Measurements from ENCODE around the gene ADCY7.

ADCY7 gene

DNA sequence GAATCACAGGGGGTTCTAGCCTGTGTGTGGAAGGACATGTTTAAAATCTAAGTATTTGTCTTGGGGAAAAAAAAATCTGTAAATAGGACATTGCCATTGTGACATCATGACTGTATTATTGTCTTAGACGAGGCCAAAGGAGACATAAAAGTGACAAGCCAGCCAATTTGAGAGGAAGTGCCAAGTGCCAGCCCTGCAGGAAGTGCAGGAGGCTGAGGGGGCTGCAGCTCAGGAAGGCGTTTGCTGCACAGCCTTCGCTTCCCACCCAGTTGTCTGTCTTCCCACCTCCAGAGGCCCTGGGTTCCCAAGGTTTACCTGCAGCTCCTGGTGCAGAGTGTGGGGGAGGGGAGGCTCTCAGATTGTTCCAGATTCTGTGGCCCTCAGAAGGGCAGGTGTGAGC is 1.3 kb downstream of the ADCY7 start:
- DNase-seq (ENCODE audit: low spot score) = no peak

- no peak for DNase-seq (ENCODE audit: low spot score)
Observed at GRCh38 chr16:50268352-50268751, 2.0 kb downstream of the ADCY7 start.

DNA sequence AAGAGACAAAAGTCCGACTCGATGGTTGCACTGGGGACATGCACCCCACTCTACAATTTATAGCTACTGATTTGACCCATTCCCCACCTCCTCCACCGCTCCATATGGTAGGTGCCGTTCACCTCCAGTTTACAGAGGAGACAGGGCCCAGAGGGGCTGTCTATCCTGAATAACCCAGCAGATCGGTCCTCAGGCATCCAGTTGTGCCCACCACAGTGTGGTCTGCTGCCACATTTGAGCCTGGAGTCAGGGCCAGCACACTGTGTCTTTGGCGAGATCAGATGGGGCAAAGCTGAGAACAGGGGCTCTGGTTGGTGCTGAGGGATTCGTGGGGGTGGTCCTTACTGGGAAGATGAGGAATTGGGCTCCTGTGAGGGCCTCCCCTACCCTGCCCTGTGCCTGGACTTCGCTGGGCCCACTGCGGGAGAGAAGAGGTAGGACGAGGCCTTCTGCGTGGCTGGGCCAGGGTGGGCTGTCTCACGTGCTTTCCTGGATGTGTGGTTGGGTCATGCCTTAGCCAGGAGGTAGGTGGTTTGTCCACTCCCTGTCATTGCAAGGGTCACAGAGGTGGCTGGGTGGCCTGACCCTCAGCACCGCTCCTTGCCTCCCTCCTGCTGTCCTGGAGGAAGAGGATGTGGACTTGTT is 2.8 kb downstream of the ADCY7 start:
- no peak for DNase-seq (ENCODE audit: low spot score)

DNA sequence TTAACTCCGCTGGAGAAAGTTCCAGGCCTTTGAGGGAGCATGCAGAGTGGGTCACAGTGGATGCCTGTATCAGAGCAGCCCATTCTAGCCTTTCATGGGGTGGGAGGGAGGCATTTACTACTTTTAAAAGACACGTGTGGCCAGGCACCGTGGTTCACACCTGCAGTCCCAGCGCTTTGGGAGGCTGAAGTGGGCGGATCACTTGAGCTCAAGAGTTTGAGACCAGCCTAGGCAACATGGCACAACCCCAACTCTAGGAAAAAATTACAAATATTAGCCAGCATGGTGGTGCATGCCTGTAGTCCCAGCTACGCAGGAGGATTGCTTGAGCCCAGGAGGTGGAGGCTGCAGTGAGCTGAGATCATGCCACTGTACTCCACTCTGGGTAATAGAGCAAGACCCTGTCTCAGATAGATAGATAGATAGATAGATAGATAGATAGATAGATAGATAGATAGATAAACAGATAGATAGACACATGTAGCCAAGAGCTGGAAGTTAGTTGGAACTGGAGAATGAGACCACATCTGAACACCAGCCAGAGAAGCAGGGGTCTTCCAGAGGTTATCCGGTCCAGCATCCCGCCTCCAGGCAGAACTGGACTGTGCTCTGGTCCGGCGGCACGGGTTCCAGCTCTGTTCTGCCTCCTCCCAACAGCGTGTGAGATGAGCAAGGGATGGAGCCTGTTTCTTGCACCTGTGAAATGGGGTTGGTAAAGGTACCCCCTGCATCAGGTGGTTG is 3.6 kb downstream of the ADCY7 start:
- no peak for DNase-seq (ENCODE audit: low spot score)

- no peak for DNase-seq (ENCODE audit: low spot score)
Observed at GRCh38 chr16:50270510-50271147, 4.3 kb downstream of the ADCY7 start.

DNA sequence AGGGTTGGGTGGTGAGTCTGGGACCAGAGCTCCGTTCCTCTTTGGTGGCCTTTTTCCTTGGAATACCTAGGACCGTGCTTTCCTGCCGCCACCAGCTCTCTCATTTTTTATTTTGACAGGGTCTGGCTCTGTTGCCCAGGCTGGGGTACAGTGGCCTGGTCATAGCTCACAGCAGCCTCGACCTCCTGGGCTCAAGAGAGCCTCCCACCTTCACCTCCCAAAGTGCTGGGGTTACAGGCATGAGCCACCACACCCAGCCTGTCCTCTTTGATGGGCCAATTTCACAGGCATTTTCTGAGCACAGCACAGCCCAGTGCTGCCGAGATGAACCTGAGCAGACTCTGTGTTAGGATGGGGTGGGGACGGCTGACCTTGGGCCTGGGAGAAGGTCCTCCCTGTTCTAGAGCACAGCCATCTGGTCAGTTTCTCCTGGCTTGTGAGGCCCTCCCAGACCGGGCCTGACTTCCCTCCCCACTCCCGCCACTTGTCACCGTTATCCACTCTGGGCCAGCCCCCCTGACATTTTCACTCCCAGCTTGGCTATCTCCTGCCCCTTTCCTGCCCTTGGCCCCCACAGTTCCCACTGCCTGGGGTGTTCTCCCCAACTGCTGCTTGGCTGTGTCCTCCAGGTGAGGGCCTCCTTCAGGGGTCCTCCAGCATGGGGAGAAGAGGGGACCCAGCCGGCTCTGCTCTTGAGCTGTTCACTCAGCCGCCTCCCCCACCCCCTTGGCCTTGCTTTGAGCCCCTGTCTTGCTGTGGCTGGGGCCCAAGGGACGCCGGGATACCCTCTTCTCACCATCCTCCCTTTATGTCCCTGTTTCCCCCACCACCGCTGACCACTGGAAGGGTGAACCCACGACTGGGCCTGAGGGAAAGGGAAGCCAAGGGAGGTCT is 5.0 kb downstream of the ADCY7 start:
- DNase-seq (ENCODE audit: low spot score) = no peak

DNA sequence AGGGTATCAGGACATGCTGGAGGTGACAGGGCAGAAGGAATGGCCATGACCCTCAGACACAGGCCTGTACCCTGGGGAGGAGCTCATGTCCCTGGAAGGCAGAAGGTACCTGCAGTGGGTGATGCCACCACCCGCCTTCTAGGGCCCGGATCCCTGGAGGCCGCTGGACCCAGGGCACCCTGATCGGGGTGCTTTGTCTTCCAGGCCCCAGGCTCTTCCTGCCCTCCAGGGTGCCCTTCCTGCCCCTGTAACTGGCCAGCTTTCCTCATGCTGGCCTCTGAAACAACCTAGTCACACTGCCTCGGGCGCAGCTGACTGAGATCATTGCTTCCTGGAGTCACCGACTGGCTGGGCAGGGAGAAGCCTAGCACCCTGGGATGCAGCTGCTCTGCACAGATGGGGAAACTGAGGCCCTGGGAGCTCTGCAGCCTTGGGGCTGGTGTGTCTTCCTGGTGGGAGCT is 5.8 kb downstream of the ADCY7 start:
- no peak for DNase-seq (ENCODE audit: low spot score)

GRCh38 chr16:50272687-50273381 is 6.5 kb downstream of the ADCY7 start:
- DNase-seq (ENCODE audit: low spot score) = no peak

GRCh38 chr16:50273382-50273690 is 7.0 kb downstream of the ADCY7 start:
- DNase-seq (ENCODE audit: low spot score) = no peak

DNA sequence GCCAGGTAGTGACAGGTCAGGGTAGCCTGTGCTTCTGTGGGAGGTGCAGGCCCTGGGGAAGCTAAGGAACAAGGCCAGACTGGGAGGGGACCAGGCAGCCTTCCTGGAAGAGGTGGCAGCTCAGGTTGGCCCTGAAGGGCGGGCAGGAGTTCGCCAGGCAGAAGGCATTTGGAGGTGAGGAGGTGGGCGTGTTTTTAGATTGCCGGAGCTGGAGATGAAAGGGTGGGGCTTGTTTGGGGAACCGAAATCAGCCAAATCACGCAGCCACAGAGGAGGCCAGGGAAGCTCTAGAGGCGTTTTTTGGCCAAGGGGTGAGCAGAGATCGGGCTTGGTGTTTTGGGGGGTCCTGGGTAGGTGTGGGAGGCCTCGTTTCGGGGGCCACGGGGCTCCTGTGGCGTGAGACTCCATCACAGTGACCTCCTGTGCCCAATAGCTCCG is 7.6 kb downstream of the ADCY7 start:
- peak; percentile 77 for DNase-seq (ENCODE audit: low spot score)

DNA sequence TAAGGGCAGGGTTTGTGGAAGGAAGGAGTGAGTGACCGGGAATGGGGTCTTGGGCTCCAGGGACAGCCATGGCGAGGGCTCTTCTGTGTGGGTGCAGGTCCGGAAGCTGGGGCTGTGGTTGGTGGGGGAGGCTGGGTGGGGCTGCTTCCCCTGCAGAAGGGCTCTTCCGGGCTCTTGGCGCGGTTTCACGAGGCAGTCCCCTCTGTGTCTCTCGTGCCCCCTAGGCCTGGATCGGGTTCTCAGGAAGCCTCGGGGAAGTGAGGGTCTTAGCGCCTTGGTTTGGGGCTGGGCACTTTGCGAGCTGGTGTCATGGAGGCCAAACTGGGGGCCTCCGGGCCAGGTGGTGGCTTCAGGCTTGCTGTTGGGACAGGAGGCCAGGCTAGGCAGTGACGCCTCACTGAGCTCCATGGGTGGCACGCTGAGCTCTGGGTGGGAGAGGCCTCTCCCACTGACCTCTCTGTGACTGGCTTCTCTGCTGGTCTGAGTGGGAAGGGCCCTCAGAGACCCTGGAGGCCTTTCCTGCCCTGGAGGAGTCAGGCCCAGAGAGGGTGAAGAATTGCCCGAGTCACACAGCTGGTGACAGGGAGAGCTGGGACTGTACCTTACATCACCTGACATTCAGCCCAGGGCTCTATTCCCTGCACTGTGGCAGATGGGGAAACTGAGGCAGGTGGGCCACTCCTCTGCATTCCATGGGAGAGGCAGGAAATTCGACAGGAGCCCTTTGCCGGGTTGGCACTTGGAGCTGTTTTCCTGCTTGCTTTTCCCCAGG is 8.2 kb downstream of the ADCY7 start:
- peak; percentile 24 for DNase-seq (ENCODE audit: low spot score)

- DNase-seq (ENCODE audit: low spot score) = no peak
Observed at GRCh38 chr16:50275098-50275415, 8.7 kb downstream of the ADCY7 start.

DNA sequence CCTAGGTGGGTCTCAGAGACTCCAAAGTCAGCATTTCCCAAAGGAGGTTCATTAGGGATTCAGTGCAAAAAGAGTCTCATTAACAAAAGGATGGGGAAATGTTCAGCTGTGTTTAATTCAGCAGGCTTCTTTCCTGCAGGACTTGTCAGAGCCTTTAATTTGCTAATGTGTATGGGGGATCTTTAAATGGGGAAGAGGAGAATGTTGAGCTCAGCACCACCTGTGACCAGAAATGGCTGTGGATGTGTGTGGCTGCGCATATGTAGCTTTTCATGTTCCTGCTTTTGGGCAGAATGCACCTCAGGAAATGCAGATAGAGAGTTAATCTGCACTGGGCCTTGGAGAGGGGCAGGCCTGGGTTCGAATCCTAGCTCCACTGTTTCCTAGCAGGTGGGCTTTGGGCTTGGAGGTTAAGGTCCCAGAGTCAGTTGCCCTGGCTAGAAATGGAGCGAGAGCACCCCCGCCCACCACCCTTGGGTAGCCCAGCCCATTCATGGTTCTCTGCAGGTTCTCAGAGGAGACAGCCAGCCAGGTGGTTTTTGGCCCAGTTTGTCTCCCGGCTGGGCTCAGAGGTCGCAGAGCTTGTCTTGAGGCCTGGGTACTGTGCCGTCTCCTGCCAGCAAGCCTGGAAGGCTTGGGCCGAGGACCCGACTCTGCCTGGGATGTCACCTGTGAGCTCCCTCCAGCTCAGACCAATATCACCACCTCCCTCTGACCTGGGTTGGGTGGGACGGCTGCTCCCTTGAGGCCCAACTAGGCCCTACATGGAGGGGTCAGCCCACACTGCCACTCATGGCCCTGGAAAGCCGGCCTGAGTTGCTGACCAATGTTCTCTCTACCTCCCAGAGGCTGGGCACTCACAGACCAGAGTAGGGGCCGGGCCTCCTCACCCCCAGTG is 9.3 kb downstream of the ADCY7 start:
- DNase-seq (ENCODE audit: low spot score) = no peak

DNA sequence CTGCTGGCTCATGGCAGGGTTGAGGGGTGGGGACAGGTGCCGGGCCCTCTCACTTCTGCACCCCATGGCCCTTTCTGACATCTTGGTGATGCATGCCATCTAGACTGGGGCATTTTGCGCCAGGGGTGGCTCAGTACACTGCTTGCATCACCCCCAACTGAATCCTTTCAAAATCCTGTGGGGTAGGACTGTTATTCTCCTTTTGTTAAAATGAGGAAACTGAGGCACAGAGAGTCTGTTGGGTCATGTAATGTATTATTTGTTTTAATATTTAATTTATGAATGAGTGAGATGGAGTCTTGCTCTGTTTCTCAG is 9.9 kb downstream of the ADCY7 start:
- no peak for DNase-seq (ENCODE audit: low spot score)

GRCh38 chr16:50276801-50277555 is 10.6 kb downstream of the ADCY7 start:
- no peak for DNase-seq (ENCODE audit: low spot score)

DNA sequence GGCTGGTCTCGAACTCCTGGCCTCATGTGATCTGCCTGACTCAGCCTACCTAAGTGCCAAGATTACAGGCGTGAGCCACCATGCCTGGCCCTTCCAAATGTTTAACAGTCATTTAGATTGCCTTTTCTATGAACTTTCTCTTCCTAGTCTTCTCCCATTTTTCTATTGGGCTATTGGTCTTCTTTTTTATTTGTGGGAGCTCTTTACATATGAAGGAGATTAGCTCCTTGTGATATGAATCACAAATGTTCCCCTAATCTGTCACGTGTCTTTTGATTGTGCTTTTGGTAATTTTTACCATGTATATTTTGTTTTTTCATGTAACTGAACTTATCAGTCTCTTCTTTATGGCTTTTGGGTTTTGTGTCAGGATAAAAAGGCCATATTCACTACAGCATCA is 11.9 kb downstream of the ADCY7 start:
- no peak for DNase-seq (ENCODE audit: low spot score)

DNA sequence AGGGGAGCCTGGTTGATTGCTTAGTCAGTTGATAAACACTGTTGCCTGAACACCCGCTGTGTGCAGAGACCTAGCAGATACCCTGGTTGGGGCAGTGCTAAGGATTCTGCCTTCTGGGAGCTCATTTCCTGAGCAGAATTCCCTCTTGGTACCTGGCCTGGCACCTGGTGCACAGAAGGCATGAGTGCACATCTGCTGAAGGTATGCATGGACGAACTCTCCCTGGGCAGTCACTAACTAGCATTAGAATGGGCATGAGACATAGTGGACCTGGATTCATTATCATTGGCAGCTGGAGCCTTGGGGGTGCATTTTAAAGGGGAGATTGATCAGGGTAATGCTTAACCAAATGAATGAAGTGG is 13.1 kb downstream of the ADCY7 start:
- DNase-seq (ENCODE audit: low spot score) = no peak

DNA sequence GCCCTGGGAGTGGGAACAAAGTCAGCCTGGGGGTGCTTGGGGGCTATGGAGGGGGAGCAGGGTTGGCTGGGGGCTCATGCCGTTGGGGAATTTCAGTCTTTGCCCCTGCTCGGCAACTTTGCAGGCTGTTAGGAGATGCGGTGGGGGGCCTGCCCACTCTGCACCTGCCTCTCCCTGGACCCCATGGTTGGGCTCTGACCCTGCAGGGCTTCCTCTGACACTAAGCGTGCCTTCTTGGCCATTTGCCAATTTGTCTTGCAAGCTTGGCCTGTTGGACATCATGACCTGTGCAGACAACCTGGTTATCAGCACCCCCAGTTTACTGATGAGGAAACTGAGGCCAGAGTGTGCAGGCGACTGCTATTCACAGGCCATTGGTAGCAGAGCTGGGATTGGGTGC is 14.6 kb downstream of the ADCY7 start:
- DNase-seq (ENCODE audit: low spot score) = no peak

DNA sequence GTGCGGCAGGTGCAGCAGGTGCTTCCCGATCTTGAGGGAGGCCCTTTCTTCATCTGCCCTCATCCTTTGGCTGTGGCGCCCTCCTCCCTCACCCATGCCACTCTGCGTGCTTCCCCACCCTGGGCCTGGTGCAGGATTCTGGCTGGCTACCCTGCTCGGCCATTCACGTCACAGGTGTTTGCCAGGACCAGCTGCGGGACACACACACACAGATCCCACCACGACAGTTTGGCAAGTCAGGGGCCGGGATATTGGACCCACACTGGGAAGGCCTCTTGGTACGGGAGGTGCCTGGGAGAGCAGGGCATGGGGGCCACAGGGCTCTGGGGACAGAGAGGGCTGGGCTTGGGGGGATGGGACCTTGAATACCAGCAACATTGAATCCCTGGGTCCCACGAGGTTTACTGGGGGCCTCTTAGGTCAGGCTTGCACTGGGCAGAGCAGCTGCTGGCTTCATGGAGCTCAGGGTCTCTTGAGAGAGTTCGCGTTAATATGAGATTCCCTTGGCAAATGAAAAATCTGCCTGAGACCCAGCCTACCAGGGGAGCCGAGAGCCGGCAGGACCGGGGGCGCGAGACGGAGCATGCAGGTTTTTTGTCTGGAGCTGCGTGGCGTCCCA is 15.1 kb downstream of the ADCY7 start:
- no peak for DNase-seq (ENCODE audit: low spot score)
